ENCODE data around the gene BLTP1. TPM values are rescaled to one million over a fixed set of nuclear protein-coding genes. Genes with fewer than 3 reads are reported as not detected.

Gene BLTP1
- total and polyA plus RNA-seq, 2 donors from 2014 or later: 14.2 to 74.2 TPM

DNA sequence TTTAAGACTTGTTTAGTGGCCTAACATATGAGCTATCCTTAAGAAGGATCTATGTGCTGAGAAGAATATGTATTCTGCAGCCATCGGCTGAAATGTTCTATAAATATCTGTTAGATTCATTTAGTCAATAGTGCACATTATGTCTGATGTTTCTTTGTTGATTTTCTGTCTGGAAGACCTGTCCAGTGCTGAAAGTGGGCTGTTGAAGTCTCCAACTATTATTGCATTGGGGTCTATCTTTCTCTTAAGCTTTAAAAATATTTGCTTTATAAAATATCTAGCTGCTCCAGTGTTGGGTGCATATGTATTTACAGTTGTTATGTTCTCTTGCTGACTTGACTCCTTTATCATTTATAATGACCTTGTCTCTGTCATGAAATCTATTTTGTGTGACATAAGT is 9.4 kb upstream of the BLTP1 start:
- intact Hi-C loops (cut with DNase I): no loop called here
- FAIRE-seq (no peak), DNase-seq (no peak)
- Histone ChIP-seq H3K27me3 (ENCODE audit: control insufficient read depth, insufficient read depth, low read length) (no peaks in the 10 kb centered on the region), H3K9ac (ENCODE audit: low read length in 3 of 3) (no peak overlapping the region), H3K4me1 (ENCODE audit: control insufficient read depth in 2 of 3, insufficient read depth in 2 of 3, low read depth in 1 of 3, low read length in 3 of 3) (no peaks in the 10 kb centered on the region), H3K9me3 (ENCODE audit: control insufficient read depth in 2 of 3, insufficient read depth in 1 of 3, low read length in 3 of 3) (no peaks in the 10 kb centered on the region), H3K36me3 (ENCODE audit: control insufficient read depth in 2 of 3, insufficient read depth in 3 of 3, low read length in 3 of 3) (no peaks in the 10 kb centered on the region), H3K4me3 (ENCODE audit: low read length in 3 of 3) (no peak overlapping the region), H3K27ac (ENCODE audit: low read depth in 2 of 2, low read length in 2 of 2) (no peak overlapping the region)
- TF ChIP-seq, protein P1, sequence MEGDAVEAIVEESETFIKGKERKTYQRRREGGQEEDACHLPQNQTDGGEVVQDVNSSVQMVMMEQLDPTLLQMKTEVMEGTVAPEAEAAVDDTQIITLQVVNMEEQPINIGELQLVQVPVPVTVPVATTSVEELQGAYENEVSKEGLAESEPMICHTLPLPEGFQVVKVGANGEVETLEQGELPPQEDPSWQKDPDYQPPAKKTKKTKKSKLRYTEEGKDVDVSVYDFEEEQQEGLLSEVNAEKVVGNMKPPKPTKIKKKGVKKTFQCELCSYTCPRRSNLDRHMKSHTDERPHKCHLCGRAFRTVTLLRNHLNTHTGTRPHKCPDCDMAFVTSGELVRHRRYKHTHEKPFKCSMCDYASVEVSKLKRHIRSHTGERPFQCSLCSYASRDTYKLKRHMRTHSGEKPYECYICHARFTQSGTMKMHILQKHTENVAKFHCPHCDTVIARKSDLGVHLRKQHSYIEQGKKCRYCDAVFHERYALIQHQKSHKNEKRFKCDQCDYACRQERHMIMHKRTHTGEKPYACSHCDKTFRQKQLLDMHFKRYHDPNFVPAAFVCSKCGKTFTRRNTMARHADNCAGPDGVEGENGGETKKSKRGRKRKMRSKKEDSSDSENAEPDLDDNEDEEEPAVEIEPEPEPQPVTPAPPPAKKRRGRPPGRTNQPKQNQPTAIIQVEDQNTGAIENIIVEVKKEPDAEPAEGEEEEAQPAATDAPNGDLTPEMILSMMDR (IDR thresholded peaks at IDR 0.05; ENCODE audit: borderline replicate concordance, extremely low read depth, insufficient read depth): no peak

GRCh38 chr4:122146652-122147051 is 5.5 kb upstream of the BLTP1 start:
- Histone ChIP-seq H3K27me3 (ENCODE audit: control insufficient read depth, insufficient read depth, low read length) (no peaks in the 10 kb centered on the region), H3K27ac (ENCODE audit: low read depth in 2 of 2, low read length in 2 of 2) (no peak overlapping the region), H3K4me3 (ENCODE audit: low read length in 3 of 3) (no peak overlapping the region), H3K9me3 (ENCODE audit: control insufficient read depth in 2 of 3, insufficient read depth in 1 of 3, low read length in 3 of 3) (no peaks in the 10 kb centered on the region), H3K9ac (ENCODE audit: low read length in 3 of 3) (no peak overlapping the region), H3K36me3 (ENCODE audit: control insufficient read depth in 2 of 3, insufficient read depth in 3 of 3, low read length in 3 of 3) (no peaks in the 10 kb centered on the region), H3K4me1 (ENCODE audit: control insufficient read depth in 2 of 3, insufficient read depth in 2 of 3, low read depth in 1 of 3, low read length in 3 of 3) (no peaks in the 10 kb centered on the region)
- FAIRE-seq (no peak), DNase-seq (no peak)
- TF ChIP-seq, protein P1 (IDR thresholded peaks at IDR 0.05; ENCODE audit: borderline replicate concordance, extremely low read depth, insufficient read depth): no peak
- intact Hi-C loops (cut with DNase I): no loop called here

DNA sequence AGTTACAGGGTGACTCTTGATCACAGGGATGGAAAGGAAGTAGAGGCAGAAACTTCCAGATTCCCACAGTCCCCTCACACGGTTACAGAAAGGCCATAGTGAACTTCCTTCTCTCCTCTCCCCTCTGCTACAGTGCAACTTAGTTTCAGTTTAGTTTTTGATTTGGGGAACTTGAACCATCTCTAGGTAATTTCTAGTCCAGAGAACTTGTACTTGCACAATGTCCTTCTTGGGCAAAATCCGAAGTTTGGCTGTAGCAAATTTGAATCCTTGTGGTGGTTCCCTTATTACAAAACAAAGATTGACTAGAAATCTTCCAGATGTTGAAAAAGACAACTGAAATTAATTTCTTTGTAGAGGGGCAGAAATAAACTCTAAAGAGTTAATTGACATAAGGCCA is 1.2 kb upstream of the BLTP1 start:
- DNase-seq (no peak), FAIRE-seq (no peak)
- Histone ChIP-seq H3K27ac (ENCODE audit: low read depth in 2 of 2, low read length in 2 of 2) (no peak overlapping the region), H3K27me3 (ENCODE audit: control insufficient read depth, insufficient read depth, low read length) (no peaks in the 10 kb centered on the region), H3K9me3 (ENCODE audit: control insufficient read depth in 2 of 3, insufficient read depth in 1 of 3, low read length in 3 of 3) (no peaks in the 10 kb centered on the region), H3K4me1 (ENCODE audit: control insufficient read depth in 2 of 3, insufficient read depth in 2 of 3, low read depth in 1 of 3, low read length in 3 of 3) (peaks cover 0 to 3% (median 0%) of the 10 kb centered on the region in 3 donors), H3K4me3 (ENCODE audit: low read length in 3 of 3) (peak overlapping the region in 1 of 3 donors; percentile 90), H3K9ac (ENCODE audit: low read length in 3 of 3) (no peak overlapping the region), H3K36me3 (ENCODE audit: control insufficient read depth in 2 of 3, insufficient read depth in 3 of 3, low read length in 3 of 3) (peaks cover 0 to 4% (median under 1%) of the 10 kb centered on the region in 3 donors)
- intact Hi-C loops (cut with DNase I): no loop called here
- TF ChIP-seq, protein P1 (IDR thresholded peaks at IDR 0.05; ENCODE audit: borderline replicate concordance, extremely low read depth, insufficient read depth): no peak

DNA sequence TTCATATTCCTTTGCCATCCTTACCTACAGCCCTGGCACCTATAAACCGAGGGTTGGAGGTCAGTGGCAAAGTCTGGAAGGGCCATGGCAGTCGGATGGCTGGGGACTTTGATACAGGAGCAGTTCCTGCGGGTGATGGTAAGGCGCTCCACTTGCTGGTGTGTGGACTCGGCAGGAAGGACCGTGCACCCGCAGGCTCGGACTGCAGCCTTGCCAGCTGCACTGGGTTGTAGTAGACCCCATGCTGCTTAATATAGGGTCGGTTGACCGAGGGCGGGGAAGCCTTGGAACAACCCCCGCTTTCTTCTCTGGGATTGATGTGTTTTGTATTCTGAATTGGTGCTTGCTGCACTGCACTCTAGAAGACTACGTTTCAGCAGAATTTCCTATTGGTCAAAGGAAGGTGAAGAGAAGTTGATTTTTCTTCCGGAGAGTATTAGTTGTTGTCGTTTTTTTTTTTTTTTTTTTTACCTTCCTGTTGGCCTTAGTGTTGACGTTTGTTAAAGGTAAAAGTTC is 638 bp downstream of the BLTP1 start:
- no peaks in the 10 kb centered on the region for H3K27me3 ChIP-seq (ENCODE audit: control insufficient read depth, insufficient read depth, low read length)
- TF ChIP-seq, protein P1 (IDR thresholded peaks at IDR 0.05; ENCODE audit: borderline replicate concordance, extremely low read depth, insufficient read depth): no peak
- no peaks in the 10 kb centered on the region for H3K9me3 ChIP-seq (ENCODE audit: control insufficient read depth in 2 of 3, insufficient read depth in 1 of 3, low read length in 3 of 3)
- H3K36me3 ChIP-seq (ENCODE audit: control insufficient read depth in 2 of 3, insufficient read depth in 3 of 3, low read length in 3 of 3): peaks cover 0 to 15% (median 8%) of the 10 kb centered on the region in 3 donors
- H3K9ac ChIP-seq (ENCODE audit: low read length in 3 of 3): peak overlapping the region; percentile 61 to 92 (median 83)
- intact Hi-C loops (cut with DNase I): no loop called here
- peaks cover 0 to 3% (median 0%) of the 10 kb centered on the region in 3 donors for H3K4me1 ChIP-seq (ENCODE audit: control insufficient read depth in 2 of 3, insufficient read depth in 2 of 3, low read depth in 1 of 3, low read length in 3 of 3)
- peak overlapping the region; percentile 94 to 95 for H3K27ac ChIP-seq (ENCODE audit: low read depth in 2 of 2, low read length in 2 of 2)
- H3K4me3 ChIP-seq (ENCODE audit: low read length in 3 of 3): peak overlapping the region; percentile 90 to 98 (median 91)
- no peak for FAIRE-seq
- DNase-seq: peak; percentile 60 to 79 (median 70)
